MM.1S (cell line): ENCODE data around the gene UGT1A5.

ENCODE experiments used
- DNase-seq: peaks from one replicate; pipeline ENCODE4 v3.0.0-alpha.2; 2015
- H2AFZ ChIP-seq: fragments of 300-600 bp; sonication (generic); 2 replicates; pipeline ENCODE4 v1.6.0; 2016; ENCODE audit warnings: antibody characterized with exemption, low read length
- H3F3A ChIP-seq: fragments of 300-600 bp; sonication (generic); 2 replicates; pipeline ENCODE4 v1.6.1; 2016; ENCODE audit warnings: mild to moderate bottlenecking, antibody characterized with exemption, low read length, moderate library complexity, mixed read lengths; ENCODE audit not compliant: insufficient read depth
- H3K27ac ChIP-seq: fragments of 300-600 bp; sonication (generic); 2 replicates; pipeline ENCODE4 v1.5.1; 2016; ENCODE audit warnings: mild to moderate bottlenecking, low read length
- H3K27me3 ChIP-seq: fragments of 300-600 bp; sonication (generic); replicated peaks from 2 replicates; pipeline ENCODE4 v1.6.0; 2016; ENCODE audit warnings: low read length; ENCODE audit not compliant: insufficient read depth
- H3K36me3 ChIP-seq: fragments of 300-600 bp; sonication (generic); replicated peaks from 2 replicates; pipeline ENCODE4 v1.6.1; 2016; ENCODE audit warnings: mild to moderate bottlenecking, low read length, mixed read lengths; ENCODE audit not compliant: insufficient read depth
- H3K4me1 ChIP-seq: fragments of 300-600 bp; sonication (generic); 2 replicates; pipeline ENCODE4 v1.6.1; 2016; ENCODE audit warnings: low read length, mixed read lengths
- H3K4me2 ChIP-seq: fragments of 300-600 bp; sonication (generic); 2 replicates; pipeline ENCODE4 v1.6.0; 2016; ENCODE audit warnings: low read depth, low read length
- H3K4me3 ChIP-seq: fragments of 300-600 bp; sonication (generic); 2 replicates; pipeline ENCODE4 v1.5.1; 2016; ENCODE audit warnings: low read length, mixed read lengths
- H3K79me2 ChIP-seq: fragments of 300-600 bp; sonication (generic); 2 replicates; pipeline ENCODE4 v1.6.1; 2016; ENCODE audit warnings: mixed run types, low read length, mixed read lengths
- H3K9ac ChIP-seq: fragments of 300-600 bp; sonication (generic); 2 replicates; pipeline ENCODE4 v1.6.1; 2016; ENCODE audit warnings: low read length, mixed read lengths
- H3K9me2 ChIP-seq: fragments of 300-600 bp; sonication (generic); replicated peaks from 2 replicates; pipeline ENCODE4 v1.6.1; 2016; ENCODE audit warnings: mild to moderate bottlenecking, low read length, mixed read lengths; ENCODE audit not compliant: insufficient read depth
- H3K9me3 ChIP-seq: fragments of 300-600 bp; sonication (generic); replicated peaks from 2 replicates; pipeline ENCODE4 v1.6.1; 2016; ENCODE audit warnings: mild to moderate bottlenecking, low read length, mixed read lengths; ENCODE audit not compliant: insufficient read depth
- H4K20me1 ChIP-seq: fragments of 300-600 bp; sonication (generic); 2 replicates; pipeline ENCODE4 v1.6.1; 2016; ENCODE audit warnings: mild to moderate bottlenecking, low read length, moderate library complexity, mixed read lengths; ENCODE audit not compliant: insufficient read depth
- CTCF ChIP-seq: fragments of 300-600 bp; sonication (generic); IDR thresholded peaks from 2 replicates; pipeline ENCODE4 v1.5.1; 2016; ENCODE audit warnings: antibody characterized with exemption, low read length, mixed read lengths
- EZH2 ChIP-seq: fragments of 300-600 bp; sonication (generic); optimal IDR thresholded peaks from 2 replicates; pipeline ENCODE3; 2017; ENCODE audit warnings: low read depth, mild to moderate bottlenecking, antibody characterized with exemption, low read length, mixed read lengths
- EZH2phosphoT487 ChIP-seq: fragments of 300-600 bp; sonication (generic); IDR thresholded peaks from 2 replicates; pipeline ENCODE4 v1.6.1; 2018; ENCODE audit warnings: antibody characterized with exemption, low read length

UGT1A5 gene

DNA sequence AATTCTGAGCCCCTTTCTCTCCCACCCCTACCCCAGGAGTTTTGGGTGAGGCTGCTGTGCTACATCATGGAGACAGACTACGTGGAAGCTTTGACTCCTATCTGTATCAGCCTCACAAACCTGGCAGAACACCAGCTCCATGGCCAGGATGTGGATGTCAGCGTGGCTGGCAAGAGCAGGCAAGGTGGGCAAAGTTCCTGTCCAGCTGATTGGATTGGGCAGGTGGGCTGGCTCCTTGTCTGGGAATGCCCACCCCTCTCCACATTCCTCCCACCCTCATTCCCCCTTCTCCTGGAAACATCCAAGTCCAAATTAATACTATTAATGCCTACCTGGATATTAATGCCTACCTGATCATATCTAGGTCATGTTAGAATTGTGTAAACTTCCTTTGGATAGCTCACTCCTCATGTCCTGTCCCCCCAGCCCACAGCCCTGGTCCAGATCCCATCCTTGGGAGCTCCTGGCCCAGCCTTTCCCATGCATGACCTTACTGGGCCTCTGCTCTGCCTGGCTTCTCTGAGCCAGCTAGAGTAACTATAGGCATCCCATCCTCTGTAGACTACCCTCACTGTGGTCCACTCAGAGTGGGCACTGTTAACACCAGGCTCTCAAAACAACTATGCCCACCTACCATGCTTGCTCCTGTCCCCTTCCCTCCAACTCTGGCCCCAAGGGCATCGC lies 89.6 kb downstream of the UGT1A5 start:
- no peak overlapping the region for H3K9ac ChIP-seq
- no peak overlapping the region for H3K27ac ChIP-seq
- no peaks in the 10 kb centered on the region for H3K9me3 ChIP-seq
- DNase-seq = no peak
- TF ChIP-seq EZH2phosphoT487 (no peak), EZH2 (no peak), CTCF (no peak)
- H3K4me2 ChIP-seq = no peak overlapping the region
- H3K36me3 ChIP-seq = no peaks in the 10 kb centered on the region
- no peaks in the 10 kb centered on the region for H3K27me3 ChIP-seq
- H3K4me3 ChIP-seq = no peak overlapping the region
- H2AFZ ChIP-seq = no peak overlapping the region
- peaks cover 11% of the 10 kb centered on the region for H3K4me1 ChIP-seq
- no peaks in the 10 kb centered on the region for H3F3A ChIP-seq
- H3K79me2 ChIP-seq = no peaks in the 10 kb centered on the region
- H4K20me1 ChIP-seq = no peaks in the 10 kb centered on the region
- no peaks in the 10 kb centered on the region for H3K9me2 ChIP-seq

GRCh38 chr2:233803292-233803911 lies 90.7 kb downstream of the UGT1A5 start:
- DNase-seq = no peak
- H4K20me1 ChIP-seq = no peaks in the 10 kb centered on the region
- no peak overlapping the region for H2AFZ ChIP-seq
- no peak overlapping the region for H3K27ac ChIP-seq
- H3K4me1 ChIP-seq = peaks cover 11% of the 10 kb centered on the region
- no peaks in the 10 kb centered on the region for H3K79me2 ChIP-seq
- H3K36me3 ChIP-seq = no peaks in the 10 kb centered on the region
- no peak overlapping the region for H3K4me2 ChIP-seq
- no peak overlapping the region for H3K9ac ChIP-seq
- no peaks in the 10 kb centered on the region for H3K27me3 ChIP-seq
- H3F3A ChIP-seq = no peaks in the 10 kb centered on the region
- H3K9me2 ChIP-seq = no peaks in the 10 kb centered on the region
- no peak overlapping the region for H3K4me3 ChIP-seq
- H3K9me3 ChIP-seq = no peaks in the 10 kb centered on the region
- TF ChIP-seq EZH2phosphoT487 = no peak
- no peak for TF ChIP-seq EZH2
- no peak for TF ChIP-seq CTCF

DNA sequence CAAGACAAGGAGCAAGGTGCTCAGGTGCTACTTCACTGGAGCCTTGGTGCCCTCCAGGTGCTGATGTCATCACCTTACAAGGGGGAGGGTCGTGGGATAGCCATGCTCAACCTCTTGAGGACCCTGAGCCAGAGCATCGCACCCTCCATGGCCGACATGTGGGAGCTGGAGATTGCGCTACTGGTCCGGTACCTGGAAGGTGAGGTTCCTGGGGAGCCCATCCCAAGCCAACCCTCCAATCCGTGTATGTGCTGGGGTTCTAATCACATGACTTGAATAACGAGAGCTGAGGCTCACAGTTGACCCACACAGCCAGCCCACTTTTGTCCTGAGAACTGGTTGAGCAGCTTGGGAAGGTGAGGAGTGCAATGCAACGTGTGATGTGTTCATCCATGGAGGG lies 91.3 kb downstream of the UGT1A5 start:
- H3K27me3 ChIP-seq = no peaks in the 10 kb centered on the region
- H3K9me2 ChIP-seq = no peaks in the 10 kb centered on the region
- no peak overlapping the region for H3K4me2 ChIP-seq
- no peaks in the 10 kb centered on the region for H3K79me2 ChIP-seq
- no peaks in the 10 kb centered on the region for H3K9me3 ChIP-seq
- H3K9ac ChIP-seq = no peak overlapping the region
- H3K4me3 ChIP-seq = no peak overlapping the region
- no peak overlapping the region for H2AFZ ChIP-seq
- no peaks in the 10 kb centered on the region for H3K36me3 ChIP-seq
- no peak overlapping the region for H3K27ac ChIP-seq
- TF ChIP-seq EZH2phosphoT487 = no peak
- TF ChIP-seq CTCF = no peak
- no peak for TF ChIP-seq EZH2
- DNase-seq = no peak
- no peaks in the 10 kb centered on the region for H4K20me1 ChIP-seq
- H3K4me1 ChIP-seq = peaks cover 11% of the 10 kb centered on the region
- H3F3A ChIP-seq = no peaks in the 10 kb centered on the region
